ENCODE data around the gene FXR2.
A peak's percentile ranks its signal among the peaks of the same experiment; 100 is the strongest.

FXR2 gene

GRCh38 chr17:7590743-7591142, 24.0 kb downstream of the FXR2 start:
- TF ChIP-seq CTCF (IDR thresholded peaks at IDR 0.05): no peak
- TF ChIP-seq ZFX (IDR thresholded peaks at IDR 0.05; ENCODE audit: borderline replicate concordance): no peak

GRCh38 chr17:7589891-7590691, 24.6 kb downstream of the FXR2 start, which contains the start of gene SOX15:
TSS of gene SOX15 (minus strand) at chr17:7590094. CDS start at chr17:7589676, 418 bp downstream.
- TF ChIP-seq ZFX (IDR thresholded peaks at IDR 0.05; ENCODE audit: borderline replicate concordance): no peak
- TF ChIP-seq CTCF (IDR thresholded peaks at IDR 0.05): no peak
- H3K27ac ChIP-seq: peak within 1 kb of the TSS; percentile 61

More at GRCh38 chr17:7590743-7591142, 24.0 kb downstream of the FXR2 start:
- H3K27ac ChIP-seq: peak overlapping the region; percentile 61

GRCh38 chr17:7589204-7589868, 25.4 kb downstream of the FXR2 start:
- TF ChIP-seq CTCF (IDR thresholded peaks at IDR 0.05) (peak; percentile 13; the same call in 1 of the 2 replicates), ZFX (IDR thresholded peaks at IDR 0.05; ENCODE audit: borderline replicate concordance) (no peak)
- peak overlapping the region; percentile 61 for H3K27ac ChIP-seq

GRCh38 chr17:7588553-7589203, 26.0 kb downstream of the FXR2 start:
- no peak overlapping the region for H3K27ac ChIP-seq
- no peak for TF ChIP-seq ZFX (IDR thresholded peaks at IDR 0.05; ENCODE audit: borderline replicate concordance)
- TF ChIP-seq CTCF (IDR thresholded peaks at IDR 0.05): no peak

- H3K27ac ChIP-seq: no peak overlapping the region
- TF ChIP-seq CTCF (IDR thresholded peaks at IDR 0.05) (no peak), ZFX (IDR thresholded peaks at IDR 0.05; ENCODE audit: borderline replicate concordance) (no peak)
These were observed 27.1 kb downstream of the FXR2 start for GRCh38 chr17:7587420-7588151.

GRCh38 chr17:7586673-7587419, 27.9 kb downstream of the FXR2 start:
- H3K27ac ChIP-seq: no peak overlapping the region
- TF ChIP-seq CTCF (IDR thresholded peaks at IDR 0.05) (peak; percentile 27), ZFX (IDR thresholded peaks at IDR 0.05; ENCODE audit: borderline replicate concordance) (no peak)

All from 22Rv1 (cell line).